ENCODE results near the gene TENM4.

- TF ChIP-seq CTCF (IDR thresholded peaks at IDR 0.05 in 4 of 5, conservative IDR thresholded peaks at IDR 0.05 in 1 of 5) = no peak
- no peak for TF ChIP-seq POLR2A (IDR thresholded peaks at IDR 0.05)
Observed at GRCh38 chr11:78737891-78738290, 702.9 kb downstream of the TENM4 start.

Measured in gastrocnemius medialis (tissue), 4 donors.